SK-N-MC (cell line): Measurements from ENCODE around the gene UBE3C.

Experiments
- EZH2 ChIP-seq: fragments of 200-600 bp; sonication (generic); IDR thresholded peaks from one replicate; pipeline ENCODE4 v1.6.1; 2017; ENCODE audit warnings: antibody characterized with exemption
- POLR2AphosphoS5 ChIP-seq: IDR thresholded peaks from 2 replicates; pipeline ENCODE4 v1.6.1; 2012; ENCODE audit warnings: mild to moderate bottlenecking, low read depth, low read length, borderline replicate concordance

DNA sequence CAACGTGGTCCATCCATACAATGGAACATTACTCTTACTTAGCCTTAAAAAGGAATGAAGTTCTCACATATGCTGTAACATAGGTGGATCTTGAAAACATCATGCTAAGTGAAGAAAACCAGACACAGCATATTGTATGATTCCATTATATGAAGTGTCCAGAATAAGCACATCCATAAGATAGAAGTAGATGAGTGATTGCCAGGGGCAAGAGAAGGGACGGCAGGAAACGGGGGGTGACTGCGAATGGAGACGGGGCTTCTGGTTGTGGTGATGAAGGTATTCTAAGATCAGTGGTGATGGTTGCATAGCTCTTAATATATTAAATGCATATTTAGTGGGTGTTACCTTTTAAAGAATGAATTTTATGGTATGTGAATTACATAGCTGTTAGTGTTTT lies 29.8 kb downstream of the UBE3C start:
- no peak for TF ChIP-seq POLR2AphosphoS5
- no peak for TF ChIP-seq EZH2
